ENCODE data around the gene TEC. TPM values are rescaled to one million over a fixed set of nuclear protein-coding genes. Genes with fewer than 3 reads are reported as not detected.
"Not testable (repeated sequence)": the region's sequence is repeated elsewhere in the genome, so short reads cannot be mapped to it uniquely, and the experiment has no call there.

The TEC gene
- total RNA-seq, 1 experiment from 2014 or later: 0.67 TPM

DNA sequence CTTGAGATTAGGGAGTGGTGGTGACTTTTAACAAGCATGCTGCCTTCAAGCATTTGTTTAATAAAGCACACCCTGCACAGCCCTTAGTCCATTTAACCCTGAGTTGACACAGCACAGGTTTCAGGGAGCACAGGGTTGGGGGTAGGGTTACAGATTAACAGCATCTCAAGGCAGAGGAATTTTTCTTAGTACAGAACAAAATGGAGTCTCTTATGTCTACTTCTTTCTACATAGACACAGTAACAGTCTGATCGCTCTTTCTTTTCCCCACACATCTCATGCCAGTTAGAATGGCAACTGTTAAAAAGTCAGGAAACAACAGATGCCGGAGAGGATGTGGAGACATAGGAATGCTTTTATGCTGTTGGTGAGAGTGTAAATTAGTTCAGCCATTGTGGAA lies 16.4 kb upstream of the TEC start:
- in situ Hi-C loops (cut with HindIII; ENCODE audit: low pct_unique_long_range_greater_than_20kb, low sequenced_read_pairs); BruUV-seq (replicated peaks); H3K9me3 ChIP-seq (ENCODE audit: control insufficient read depth, insufficient read depth, low read depth, low read length); H3K27ac ChIP-seq (ENCODE audit: low read length); H3K4me1 ChIP-seq (ENCODE audit: control insufficient read depth, insufficient read depth, low read length); H3K4me3 ChIP-seq (ENCODE audit: low read depth in 2 of 2, low read length in 2 of 2); POLR2A ChIA-PET; H3K27me3 ChIP-seq (ENCODE audit: control insufficient read depth, insufficient read depth, low read length); DNase-seq (ENCODE audit: low read depth, low spot score); ATAC-seq; H3K36me3 ChIP-seq (ENCODE audit: control insufficient read depth, insufficient read depth, low read length); intact Hi-C loops (cut with micrococcal nuclease; ENCODE audit: unreplicated experiment); CTCF ChIA-PET: not testable (repeated sequence)

DNA sequence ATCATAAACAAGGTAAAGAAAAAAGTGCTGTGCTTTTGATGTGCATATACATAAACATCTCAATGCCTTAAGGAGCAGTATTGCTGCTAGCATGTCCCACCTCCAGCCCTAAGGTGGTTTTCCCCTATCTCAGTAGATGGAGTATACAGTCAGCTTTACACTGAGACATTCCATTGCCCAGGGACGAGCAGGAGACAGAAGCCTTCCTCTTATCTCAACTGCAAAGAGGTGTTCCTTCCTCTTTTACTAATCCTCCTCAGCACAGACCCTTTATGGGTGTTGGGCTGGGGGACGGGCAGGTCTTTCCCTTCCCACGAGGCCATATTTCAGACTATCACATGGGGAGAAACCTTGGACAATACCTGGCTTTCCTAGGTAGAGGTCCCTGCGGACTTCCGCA lies 16.0 kb upstream of the TEC start:
- H3K4me3 ChIP-seq (ENCODE audit: low read depth in 2 of 2, low read length in 2 of 2); ATAC-seq; in situ Hi-C loops (cut with HindIII; ENCODE audit: low pct_unique_long_range_greater_than_20kb, low sequenced_read_pairs); H3K27ac ChIP-seq (ENCODE audit: low read length); POLR2A ChIA-PET; DNase-seq (ENCODE audit: low read depth, low spot score); H3K4me1 ChIP-seq (ENCODE audit: control insufficient read depth, insufficient read depth, low read length); intact Hi-C loops (cut with micrococcal nuclease; ENCODE audit: unreplicated experiment); H3K27me3 ChIP-seq (ENCODE audit: control insufficient read depth, insufficient read depth, low read length); H3K9me3 ChIP-seq (ENCODE audit: control insufficient read depth, insufficient read depth, low read depth, low read length); CTCF ChIA-PET; H3K36me3 ChIP-seq (ENCODE audit: control insufficient read depth, insufficient read depth, low read length); BruUV-seq (replicated peaks): not testable (repeated sequence)

DNA sequence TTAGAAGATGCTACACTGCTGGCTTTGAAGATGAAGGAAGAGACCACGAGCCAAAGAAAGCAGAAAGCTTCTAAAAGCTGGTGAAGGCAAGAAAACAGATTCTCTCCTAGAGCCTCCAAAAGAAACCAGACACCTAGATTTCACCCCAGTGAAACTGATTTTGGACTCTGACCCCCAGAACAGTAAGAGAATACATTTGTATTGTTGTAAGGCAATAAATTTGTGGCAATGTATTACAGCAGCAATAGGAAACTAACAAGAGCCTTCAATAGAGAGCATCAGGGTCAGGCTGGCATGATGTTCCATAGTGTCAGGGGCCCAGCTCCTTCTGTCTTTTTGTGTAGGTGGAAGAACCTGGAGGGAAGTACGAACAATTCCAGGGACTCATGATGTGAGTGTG lies 6.0 kb upstream of the TEC start:
- ATAC-seq (no peak), DNase-seq (ENCODE audit: low read depth, low spot score) (no peak)
- intact Hi-C loops (cut with micrococcal nuclease; ENCODE audit: unreplicated experiment): no loop called here
- Histone ChIP-seq H3K36me3 (ENCODE audit: control insufficient read depth, insufficient read depth, low read length) (no peaks in the 10 kb centered on the region), H3K27me3 (ENCODE audit: control insufficient read depth, insufficient read depth, low read length) (no peaks in the 10 kb centered on the region), H3K27ac (ENCODE audit: low read length) (no peak overlapping the region), H3K9me3 (ENCODE audit: control insufficient read depth, insufficient read depth, low read depth, low read length) (no peaks in the 10 kb centered on the region), H3K4me3 (ENCODE audit: low read depth in 2 of 2, low read length in 2 of 2) (no peak overlapping the region), H3K4me1 (ENCODE audit: control insufficient read depth, insufficient read depth, low read length) (no peaks in the 10 kb centered on the region)
- ChIA-PET CTCF (no interaction called here), POLR2A (no interaction called here)
- no TSS peak for BruUV-seq (replicated peaks)
- in situ Hi-C loops (cut with HindIII; ENCODE audit: low pct_unique_long_range_greater_than_20kb, low sequenced_read_pairs): no loop called here
- TF ChIP-seq SIN3A (IDR thresholded peaks at IDR 0.05; ENCODE audit: borderline replicate concordance, insufficient read depth, low read depth, low read length) (no peak), TCF7L2 (IDR thresholded peaks at IDR 0.05; ENCODE audit: low read depth, low read length) (no peak), POLR2AphosphoS5 (IDR thresholded peaks at IDR 0.05; ENCODE audit: low read depth, low read length) (no peak)
- TF ChIP-seq, protein P1, sequence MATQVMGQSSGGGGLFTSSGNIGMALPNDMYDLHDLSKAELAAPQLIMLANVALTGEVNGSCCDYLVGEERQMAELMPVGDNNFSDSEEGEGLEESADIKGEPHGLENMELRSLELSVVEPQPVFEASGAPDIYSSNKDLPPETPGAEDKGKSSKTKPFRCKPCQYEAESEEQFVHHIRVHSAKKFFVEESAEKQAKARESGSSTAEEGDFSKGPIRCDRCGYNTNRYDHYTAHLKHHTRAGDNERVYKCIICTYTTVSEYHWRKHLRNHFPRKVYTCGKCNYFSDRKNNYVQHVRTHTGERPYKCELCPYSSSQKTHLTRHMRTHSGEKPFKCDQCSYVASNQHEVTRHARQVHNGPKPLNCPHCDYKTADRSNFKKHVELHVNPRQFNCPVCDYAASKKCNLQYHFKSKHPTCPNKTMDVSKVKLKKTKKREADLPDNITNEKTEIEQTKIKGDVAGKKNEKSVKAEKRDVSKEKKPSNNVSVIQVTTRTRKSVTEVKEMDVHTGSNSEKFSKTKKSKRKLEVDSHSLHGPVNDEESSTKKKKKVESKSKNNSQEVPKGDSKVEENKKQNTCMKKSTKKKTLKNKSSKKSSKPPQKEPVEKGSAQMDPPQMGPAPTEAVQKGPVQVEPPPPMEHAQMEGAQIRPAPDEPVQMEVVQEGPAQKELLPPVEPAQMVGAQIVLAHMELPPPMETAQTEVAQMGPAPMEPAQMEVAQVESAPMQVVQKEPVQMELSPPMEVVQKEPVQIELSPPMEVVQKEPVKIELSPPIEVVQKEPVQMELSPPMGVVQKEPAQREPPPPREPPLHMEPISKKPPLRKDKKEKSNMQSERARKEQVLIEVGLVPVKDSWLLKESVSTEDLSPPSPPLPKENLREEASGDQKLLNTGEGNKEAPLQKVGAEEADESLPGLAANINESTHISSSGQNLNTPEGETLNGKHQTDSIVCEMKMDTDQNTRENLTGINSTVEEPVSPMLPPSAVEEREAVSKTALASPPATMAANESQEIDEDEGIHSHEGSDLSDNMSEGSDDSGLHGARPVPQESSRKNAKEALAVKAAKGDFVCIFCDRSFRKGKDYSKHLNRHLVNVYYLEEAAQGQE (IDR thresholded peaks at IDR 0.05; ENCODE audit: insufficient read depth in 1 of 2, low read depth in 2 of 2, low read length in 1 of 2): no peak
- TF ChIP-seq, protein P2, sequence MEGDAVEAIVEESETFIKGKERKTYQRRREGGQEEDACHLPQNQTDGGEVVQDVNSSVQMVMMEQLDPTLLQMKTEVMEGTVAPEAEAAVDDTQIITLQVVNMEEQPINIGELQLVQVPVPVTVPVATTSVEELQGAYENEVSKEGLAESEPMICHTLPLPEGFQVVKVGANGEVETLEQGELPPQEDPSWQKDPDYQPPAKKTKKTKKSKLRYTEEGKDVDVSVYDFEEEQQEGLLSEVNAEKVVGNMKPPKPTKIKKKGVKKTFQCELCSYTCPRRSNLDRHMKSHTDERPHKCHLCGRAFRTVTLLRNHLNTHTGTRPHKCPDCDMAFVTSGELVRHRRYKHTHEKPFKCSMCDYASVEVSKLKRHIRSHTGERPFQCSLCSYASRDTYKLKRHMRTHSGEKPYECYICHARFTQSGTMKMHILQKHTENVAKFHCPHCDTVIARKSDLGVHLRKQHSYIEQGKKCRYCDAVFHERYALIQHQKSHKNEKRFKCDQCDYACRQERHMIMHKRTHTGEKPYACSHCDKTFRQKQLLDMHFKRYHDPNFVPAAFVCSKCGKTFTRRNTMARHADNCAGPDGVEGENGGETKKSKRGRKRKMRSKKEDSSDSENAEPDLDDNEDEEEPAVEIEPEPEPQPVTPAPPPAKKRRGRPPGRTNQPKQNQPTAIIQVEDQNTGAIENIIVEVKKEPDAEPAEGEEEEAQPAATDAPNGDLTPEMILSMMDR (IDR thresholded peaks at IDR 0.05): no peak

All from Panc1 (cell line).